Neural cell (in vitro differentiated cells): ENCODE data around the gene ERMARD. TPM values are rescaled to one million over a fixed set of nuclear protein-coding genes. Genes with fewer than 3 reads are reported as not detected.

Experiments used
- H2AFZ ChIP-seq: fragments of 200-600, 300-800 bp; sonication (generic), shearing (Covaris generic); 2 replicates; pipeline ENCODE4 v1.6.0; 2014; ENCODE audit warnings: low read depth, mild to moderate bottlenecking, antibody characterized with exemption, low read length, moderate library complexity
- H3F3A ChIP-seq: fragments of 200-600 bp; shearing (Covaris generic); 2 replicates; pipeline ENCODE4 v1.6.1; 2016; ENCODE audit warnings: mild to moderate bottlenecking, moderate library complexity, mixed read lengths, antibody characterized with exemption, low read length; ENCODE audit not compliant: insufficient read depth, poor library complexity, severe bottlenecking
- H3K27ac ChIP-seq: fragments of 200-600, 300-800 bp; sonication (generic), shearing (Covaris generic); 2 replicates; pipeline ENCODE4 v1.5.1; 2014; ENCODE audit warnings: mild to moderate bottlenecking, low read length, moderate library complexity
- H3K27me3 ChIP-seq: fragments of 300-800, 200-600 bp; sonication (generic), shearing (Covaris generic); 2 replicates; pipeline ENCODE4 v1.6.0; 2014; ENCODE audit warnings: mild to moderate bottlenecking, low read depth, low read length, moderate library complexity; ENCODE audit not compliant: insufficient read depth
- H3K36me3 ChIP-seq: fragments of 300-800, 200-600 bp; sonication (generic), shearing (Covaris generic); 2 replicates; pipeline ENCODE4 v1.5.1; 2014; ENCODE audit warnings: mild to moderate bottlenecking, antibody characterized with exemption, low read length, moderate library complexity; ENCODE audit not compliant: insufficient read depth
- H3K4me2 ChIP-seq: fragments of 300-800, 200-600 bp; sonication (generic), shearing (Covaris generic); 2 replicates; pipeline ENCODE4 v1.6.0; 2014; ENCODE audit warnings: mild to moderate bottlenecking, low read length
- H3K4me3 ChIP-seq: fragments of 300-800, 200-600 bp; sonication (generic), shearing (Covaris generic); 2 replicates; pipeline ENCODE4 v1.5.1; 2014; ENCODE audit warnings: mild to moderate bottlenecking, low read length, moderate library complexity
- H3K79me2 ChIP-seq: fragments of 200-600 bp; shearing (Covaris generic); replicated peaks from 2 replicates; pipeline ENCODE4 v1.6.0; 2014; ENCODE audit warnings: mild to moderate bottlenecking, low read length, moderate library complexity; ENCODE audit not compliant: insufficient read depth
- H3K9ac ChIP-seq: fragments of 300-800, 200-600 bp; sonication (generic), shearing (Covaris generic); 2 replicates; pipeline ENCODE4 v1.6.1; 2016; ENCODE audit warnings: mild to moderate bottlenecking, low read length, mixed read lengths
- H3K9me2 ChIP-seq: fragments of 200-600 bp; shearing (Covaris generic); 2 replicates; pipeline ENCODE4 v1.6.1; 2016; ENCODE audit warnings: mild to moderate bottlenecking, low read length, mixed read lengths; ENCODE audit not compliant: insufficient read depth
- H3K9me3 ChIP-seq: fragments of 200-600, 300-800 bp; sonication (generic), shearing (Covaris generic); 2 replicates; pipeline ENCODE4 v1.6.1; 2016; ENCODE audit warnings: mild to moderate bottlenecking, mixed run types, low read length, moderate library complexity, mixed read lengths
- H4K20me1 ChIP-seq: fragments of 200-600 bp; shearing (Covaris generic); 2 replicates; pipeline ENCODE4 v1.6.1; 2016; ENCODE audit warnings: mild to moderate bottlenecking, mixed run types; ENCODE audit not compliant: insufficient read depth
- EP300 ChIP-seq: fragments of 450-650 bp; conservative IDR thresholded peaks from 2 replicates; pipeline ENCODE4 v1.6.1; 2014; ENCODE audit warnings: antibody characterized with exemption, mild to moderate bottlenecking, moderate library complexity; ENCODE audit not compliant: poor library complexity, severe bottlenecking
- EZH2 ChIP-seq: fragments of 200-600, 300-800 bp; shearing (Covaris generic), sonication (generic); IDR thresholded peaks from 2 replicates; pipeline ENCODE4 v1.6.1; 2014; ENCODE audit warnings: antibody characterized with exemption, low read length, borderline replicate concordance, mild to moderate bottlenecking; ENCODE audit not compliant: insufficient read depth, poor library complexity, severe bottlenecking
- MXI1 ChIP-seq: fragments of 450-650 bp; conservative IDR thresholded peaks from 2 replicates; pipeline ENCODE4 v1.6.1; 2014; ENCODE audit warnings: antibody characterized with exemption, mild to moderate bottlenecking; ENCODE audit not compliant: poor library complexity, severe bottlenecking
- POLR2AphosphoS5 ChIP-seq: IDR thresholded peaks from 2 replicates; pipeline ENCODE4 v1.6.1; 2012
- RAD21 ChIP-seq: fragments of 450-650 bp; conservative IDR thresholded peaks from 2 replicates; pipeline ENCODE4 v1.6.1; 2014; ENCODE audit warnings: antibody characterized with exemption, mild to moderate bottlenecking, moderate library complexity
- SMC3 ChIP-seq: fragments of 450-650 bp; conservative IDR thresholded peaks from 2 replicates; pipeline ENCODE4 v1.6.1; 2014; ENCODE audit warnings: antibody characterized with exemption, mild to moderate bottlenecking, moderate library complexity; ENCODE audit not compliant: poor library complexity
- TAF1 ChIP-seq: IDR thresholded peaks from 2 replicates; pipeline ENCODE4 v1.6.1; 2012; ENCODE audit warnings: low read depth
- polyA plus RNA-seq: library from polyadenylated mRNA; depleted of rRNA; stranded (reverse); fragments of >200 nt; gene quantifications from 2 replicates; pipeline ENCODE4 v1.2.3, GENCODE V29; 2014
- TF ChIP-seq, protein P1 (sequence below): IDR thresholded peaks from 2 replicates; pipeline ENCODE4 v1.6.1; 2012; ENCODE audit warnings: borderline replicate concordance
- TF ChIP-seq, protein P2 (sequence below): fragments of 450-650 bp; IDR thresholded peaks from 2 replicates; pipeline ENCODE4 v1.5.1; 2014; ENCODE audit warnings: antibody characterized with exemption, mild to moderate bottlenecking, moderate library complexity; ENCODE audit not compliant: poor library complexity, severe bottlenecking

Gene ERMARD
- polyA plus RNA-seq, 1 donor from 2014 or later = 51.2 TPM

DNA sequence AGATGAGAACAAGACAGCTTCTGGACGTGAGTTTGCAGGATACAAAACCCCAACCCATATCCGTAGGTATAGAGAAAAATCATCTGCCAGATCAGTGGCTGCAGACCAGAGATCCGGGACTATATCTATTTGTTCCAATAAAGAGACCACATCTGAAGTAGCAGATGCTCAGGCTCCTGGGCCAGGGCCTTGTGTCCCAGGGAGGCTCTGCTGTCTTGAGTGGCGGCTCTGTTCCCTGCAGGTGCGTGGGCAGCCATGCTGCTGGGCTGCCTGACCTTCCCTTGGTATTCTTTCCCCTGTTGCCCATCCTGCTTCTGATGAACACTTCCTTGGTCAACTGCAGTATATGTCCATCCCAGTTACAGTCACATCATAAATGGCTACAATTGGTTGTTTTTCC, 34.9 kb downstream of the ERMARD start:
- Histone ChIP-seq H3K9me3 (no peaks in the 10 kb centered on the region), H3K9me2 (no peaks in the 10 kb centered on the region), H3K36me3 (no peaks in the 10 kb centered on the region), H3K9ac (no peak overlapping the region), H3K27ac (no peak overlapping the region), H4K20me1 (no peaks in the 10 kb centered on the region), H3K79me2 (no peaks in the 10 kb centered on the region), H2AFZ (no peak overlapping the region), H3K27me3 (no peaks in the 10 kb centered on the region), H3K4me2 (no peak overlapping the region), H3K4me3 (no peak overlapping the region), H3F3A (no peaks in the 10 kb centered on the region)
- no peak for TF ChIP-seq EZH2
- TF ChIP-seq, protein P1, sequence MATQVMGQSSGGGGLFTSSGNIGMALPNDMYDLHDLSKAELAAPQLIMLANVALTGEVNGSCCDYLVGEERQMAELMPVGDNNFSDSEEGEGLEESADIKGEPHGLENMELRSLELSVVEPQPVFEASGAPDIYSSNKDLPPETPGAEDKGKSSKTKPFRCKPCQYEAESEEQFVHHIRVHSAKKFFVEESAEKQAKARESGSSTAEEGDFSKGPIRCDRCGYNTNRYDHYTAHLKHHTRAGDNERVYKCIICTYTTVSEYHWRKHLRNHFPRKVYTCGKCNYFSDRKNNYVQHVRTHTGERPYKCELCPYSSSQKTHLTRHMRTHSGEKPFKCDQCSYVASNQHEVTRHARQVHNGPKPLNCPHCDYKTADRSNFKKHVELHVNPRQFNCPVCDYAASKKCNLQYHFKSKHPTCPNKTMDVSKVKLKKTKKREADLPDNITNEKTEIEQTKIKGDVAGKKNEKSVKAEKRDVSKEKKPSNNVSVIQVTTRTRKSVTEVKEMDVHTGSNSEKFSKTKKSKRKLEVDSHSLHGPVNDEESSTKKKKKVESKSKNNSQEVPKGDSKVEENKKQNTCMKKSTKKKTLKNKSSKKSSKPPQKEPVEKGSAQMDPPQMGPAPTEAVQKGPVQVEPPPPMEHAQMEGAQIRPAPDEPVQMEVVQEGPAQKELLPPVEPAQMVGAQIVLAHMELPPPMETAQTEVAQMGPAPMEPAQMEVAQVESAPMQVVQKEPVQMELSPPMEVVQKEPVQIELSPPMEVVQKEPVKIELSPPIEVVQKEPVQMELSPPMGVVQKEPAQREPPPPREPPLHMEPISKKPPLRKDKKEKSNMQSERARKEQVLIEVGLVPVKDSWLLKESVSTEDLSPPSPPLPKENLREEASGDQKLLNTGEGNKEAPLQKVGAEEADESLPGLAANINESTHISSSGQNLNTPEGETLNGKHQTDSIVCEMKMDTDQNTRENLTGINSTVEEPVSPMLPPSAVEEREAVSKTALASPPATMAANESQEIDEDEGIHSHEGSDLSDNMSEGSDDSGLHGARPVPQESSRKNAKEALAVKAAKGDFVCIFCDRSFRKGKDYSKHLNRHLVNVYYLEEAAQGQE = no peak
- no peak for TF ChIP-seq EP300
- TF ChIP-seq POLR2AphosphoS5 = no peak
- no peak for TF ChIP-seq TAF1
- no peak for TF ChIP-seq RAD21
- TF ChIP-seq SMC3 = no peak
- TF ChIP-seq MXI1 = no peak
- TF ChIP-seq, protein P2, sequence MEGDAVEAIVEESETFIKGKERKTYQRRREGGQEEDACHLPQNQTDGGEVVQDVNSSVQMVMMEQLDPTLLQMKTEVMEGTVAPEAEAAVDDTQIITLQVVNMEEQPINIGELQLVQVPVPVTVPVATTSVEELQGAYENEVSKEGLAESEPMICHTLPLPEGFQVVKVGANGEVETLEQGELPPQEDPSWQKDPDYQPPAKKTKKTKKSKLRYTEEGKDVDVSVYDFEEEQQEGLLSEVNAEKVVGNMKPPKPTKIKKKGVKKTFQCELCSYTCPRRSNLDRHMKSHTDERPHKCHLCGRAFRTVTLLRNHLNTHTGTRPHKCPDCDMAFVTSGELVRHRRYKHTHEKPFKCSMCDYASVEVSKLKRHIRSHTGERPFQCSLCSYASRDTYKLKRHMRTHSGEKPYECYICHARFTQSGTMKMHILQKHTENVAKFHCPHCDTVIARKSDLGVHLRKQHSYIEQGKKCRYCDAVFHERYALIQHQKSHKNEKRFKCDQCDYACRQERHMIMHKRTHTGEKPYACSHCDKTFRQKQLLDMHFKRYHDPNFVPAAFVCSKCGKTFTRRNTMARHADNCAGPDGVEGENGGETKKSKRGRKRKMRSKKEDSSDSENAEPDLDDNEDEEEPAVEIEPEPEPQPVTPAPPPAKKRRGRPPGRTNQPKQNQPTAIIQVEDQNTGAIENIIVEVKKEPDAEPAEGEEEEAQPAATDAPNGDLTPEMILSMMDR = no peak

DNA sequence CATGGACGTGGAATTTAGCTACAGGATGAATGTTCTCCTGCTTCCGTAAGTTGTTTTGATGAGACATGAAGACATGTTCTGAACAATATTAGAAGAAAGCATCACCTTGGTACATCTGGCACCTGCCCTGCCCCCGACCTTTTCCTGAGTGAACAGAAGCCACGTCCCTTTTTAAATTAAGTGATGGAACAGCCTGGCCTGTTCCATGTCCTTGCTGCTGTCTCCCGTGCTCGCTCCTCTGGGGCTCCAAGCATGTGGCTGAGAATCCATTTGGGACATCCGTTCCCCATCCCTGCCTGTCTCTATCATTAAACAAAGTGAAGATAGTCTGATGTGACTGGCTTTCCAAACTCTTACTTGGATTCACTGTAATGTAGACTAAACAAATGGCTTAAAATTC, 36.4 kb downstream of the ERMARD start:
- Histone ChIP-seq H3K79me2 (no peaks in the 10 kb centered on the region), H2AFZ (no peak overlapping the region), H3K4me3 (no peak overlapping the region), H3K27me3 (no peaks in the 10 kb centered on the region), H3K9me3 (no peaks in the 10 kb centered on the region), H3K36me3 (no peaks in the 10 kb centered on the region), H3K4me2 (no peak overlapping the region), H3K9ac (no peak overlapping the region), H3F3A (no peaks in the 10 kb centered on the region), H3K27ac (no peak overlapping the region), H3K9me2 (no peaks in the 10 kb centered on the region), H4K20me1 (no peaks in the 10 kb centered on the region)
- TF ChIP-seq EP300 (no peak), SMC3 (no peak), MXI1 (no peak), TAF1 (no peak), RAD21 (no peak), POLR2AphosphoS5 (no peak), EZH2 (no peak)
- TF ChIP-seq, protein P2 = no peak
- TF ChIP-seq, protein P1 = no peak
